Panc1 (cell line): ENCODE data around the gene MAGED4B.

Source experiments
- POLR2AphosphoS5 ChIP-seq: IDR thresholded peaks from 2 replicates; pipeline ENCODE4 v1.6.1; 2012; ENCODE audit warnings: mild to moderate bottlenecking, low read depth, low read length, moderate library complexity
- TF ChIP-seq, protein P1 (sequence below): fragments of 450-650 bp; IDR thresholded peaks from 2 replicates; pipeline ENCODE4 v1.5.1; 2017; ENCODE audit warnings: mild to moderate bottlenecking

DNA sequence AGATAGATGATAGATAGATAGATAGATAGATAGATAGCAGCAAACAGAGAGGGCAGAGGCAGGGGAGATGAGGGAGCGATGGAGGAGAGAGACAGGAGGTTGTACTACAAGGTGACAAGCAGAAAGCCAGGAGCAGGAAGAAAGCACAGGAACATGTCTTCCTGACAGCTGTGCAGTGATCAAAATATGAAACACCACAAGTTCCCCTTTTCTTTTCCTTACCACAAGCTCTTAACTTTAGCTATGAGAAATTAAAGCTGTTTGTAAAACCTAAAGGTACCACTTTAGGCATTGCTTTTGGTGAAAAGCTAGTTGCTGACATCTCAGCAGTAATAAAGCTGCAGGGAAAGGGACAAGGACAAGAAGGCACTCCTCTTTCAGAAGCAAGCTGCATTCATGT, 9.1 kb upstream of the MAGED4B start:
- TF ChIP-seq, protein P1, sequence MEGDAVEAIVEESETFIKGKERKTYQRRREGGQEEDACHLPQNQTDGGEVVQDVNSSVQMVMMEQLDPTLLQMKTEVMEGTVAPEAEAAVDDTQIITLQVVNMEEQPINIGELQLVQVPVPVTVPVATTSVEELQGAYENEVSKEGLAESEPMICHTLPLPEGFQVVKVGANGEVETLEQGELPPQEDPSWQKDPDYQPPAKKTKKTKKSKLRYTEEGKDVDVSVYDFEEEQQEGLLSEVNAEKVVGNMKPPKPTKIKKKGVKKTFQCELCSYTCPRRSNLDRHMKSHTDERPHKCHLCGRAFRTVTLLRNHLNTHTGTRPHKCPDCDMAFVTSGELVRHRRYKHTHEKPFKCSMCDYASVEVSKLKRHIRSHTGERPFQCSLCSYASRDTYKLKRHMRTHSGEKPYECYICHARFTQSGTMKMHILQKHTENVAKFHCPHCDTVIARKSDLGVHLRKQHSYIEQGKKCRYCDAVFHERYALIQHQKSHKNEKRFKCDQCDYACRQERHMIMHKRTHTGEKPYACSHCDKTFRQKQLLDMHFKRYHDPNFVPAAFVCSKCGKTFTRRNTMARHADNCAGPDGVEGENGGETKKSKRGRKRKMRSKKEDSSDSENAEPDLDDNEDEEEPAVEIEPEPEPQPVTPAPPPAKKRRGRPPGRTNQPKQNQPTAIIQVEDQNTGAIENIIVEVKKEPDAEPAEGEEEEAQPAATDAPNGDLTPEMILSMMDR = no peak
- no peak for TF ChIP-seq POLR2AphosphoS5
